ENCODE data around the gene ZFYVE28. TPM values are rescaled to one million over a fixed set of nuclear protein-coding genes. Genes with fewer than 3 reads are reported as not detected.
"Not testable (repeated sequence)": the region's sequence is repeated elsewhere in the genome, so short reads cannot be mapped to it uniquely, and the experiment has no call there.

ZFYVE28 gene
- total and polyA plus RNA-seq, 2 experiments from 2014 or later = 4.6 to 9.6 TPM

DNA sequence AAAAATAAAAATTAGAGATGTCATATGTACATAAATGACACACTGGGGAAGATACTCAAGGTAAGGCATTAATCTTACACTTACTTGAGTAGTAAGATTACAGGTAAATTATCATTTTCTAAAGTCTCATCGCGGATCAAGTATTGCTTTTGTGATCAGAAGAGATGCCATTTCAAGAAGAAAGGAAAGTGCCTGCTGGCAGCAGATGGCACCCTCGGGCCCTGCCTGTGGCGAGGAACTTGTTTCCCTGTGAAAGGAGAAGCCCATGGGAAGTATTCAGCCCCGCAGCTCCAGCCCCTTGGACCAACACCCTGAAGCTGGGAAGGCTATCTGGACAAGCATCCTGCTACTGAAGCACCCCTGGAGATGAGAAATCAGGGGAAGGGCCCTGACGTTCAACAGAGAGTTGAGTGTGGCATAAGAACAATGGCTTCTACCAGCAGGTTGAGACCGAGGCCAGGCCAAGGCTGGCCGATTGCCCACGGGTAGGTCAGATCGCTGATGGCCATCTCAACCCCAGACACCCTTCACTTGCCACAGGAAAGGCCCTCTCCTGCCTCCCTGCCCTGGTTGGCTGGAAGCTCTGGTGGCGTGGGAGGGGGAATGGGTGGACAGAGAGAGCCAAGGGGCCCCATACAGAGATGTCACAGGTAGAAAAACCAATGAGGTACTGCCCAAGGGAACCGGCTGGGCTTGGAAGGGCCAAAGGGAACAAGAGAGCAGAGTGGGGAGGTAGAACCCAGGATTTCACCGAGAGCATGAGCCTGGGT is 137.7 kb downstream of the ZFYVE28 start:
- in situ Hi-C loops (cut with MboI) = no loop called here

DNA sequence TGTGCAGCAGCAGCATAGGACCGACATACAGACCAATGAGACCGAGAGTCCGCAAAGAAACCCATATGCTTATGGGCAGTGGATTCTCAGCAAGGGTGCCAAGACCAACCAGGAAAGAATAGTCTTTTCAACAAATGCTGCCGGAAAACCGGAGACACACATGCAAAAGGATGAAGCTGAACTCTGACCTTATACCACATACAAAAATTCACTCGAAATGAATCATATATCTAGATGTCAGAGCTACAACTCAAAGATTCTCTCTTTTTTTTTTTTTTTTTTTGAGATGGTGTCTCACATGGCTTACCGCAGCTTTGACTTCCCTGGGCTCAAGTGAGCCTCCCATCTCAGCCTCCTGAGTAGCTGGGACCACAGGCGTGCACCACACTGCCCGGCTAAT is 140.5 kb downstream of the ZFYVE28 start:
- Histone ChIP-seq H3K4me1 (ENCODE audit: insufficient read depth) (no peaks in the 10 kb centered on the region), H3K9me3 (ENCODE audit: low read depth) (no peaks in the 10 kb centered on the region), H3K36me3 (ENCODE audit: low read depth) (no peaks in the 10 kb centered on the region), H3K79me2 (ENCODE audit: insufficient read depth) (no peaks in the 10 kb centered on the region), H3K4me3 (no peak overlapping the region), H3K27ac (no peak overlapping the region), H4K20me1 (ENCODE audit: insufficient read depth) (no peaks in the 10 kb centered on the region), H3K9ac (no peak overlapping the region), H3F3A (ENCODE audit: insufficient read depth) (no peaks in the 10 kb centered on the region), H2AFZ (no peak overlapping the region), H3K9me2 (ENCODE audit: insufficient read depth) (no peaks in the 10 kb centered on the region), H3K27me3 (replicated peaks; ENCODE audit: insufficient read depth) (no peaks in the 10 kb centered on the region), H3K4me2 (ENCODE audit: unreplicated experiment) (no peak overlapping the region)
- WGBS, 2 experiments (ENCODE audit: low coverage in 1 of 2, low lambda C conversion rate in 2 of 2, missing lambda C conversion rate in 2 of 2) = 91 to 93% methylated on average over 9 of the region's 9 CpGs
- TF ChIP-seq EZH2phosphoT487 (IDR thresholded peaks at IDR 0.05; ENCODE audit: insufficient read depth, low read depth) = no peak
- no peak for TF ChIP-seq EZH2 (IDR thresholded peaks at IDR 0.05; ENCODE audit: insufficient read depth, poor library complexity, severe bottlenecking)
- in situ Hi-C loops (cut with MboI) = no loop called here
- DNase-seq = no peak

More for the DNA sequence above, 137.7 kb downstream of the ZFYVE28 start:
- H3K4me1 ChIP-seq (ENCODE audit: insufficient read depth) = peaks cover 8% of the 10 kb centered on the region
- H3K36me3 ChIP-seq (ENCODE audit: low read depth) = no peaks in the 10 kb centered on the region
- no peak for DNase-seq
- no peaks in the 10 kb centered on the region for H3K9me2 ChIP-seq (ENCODE audit: insufficient read depth)
- H3F3A ChIP-seq (ENCODE audit: insufficient read depth) = no peaks in the 10 kb centered on the region
- H3K9ac ChIP-seq = no peak overlapping the region
- no peak overlapping the region for H2AFZ ChIP-seq
- 80 to 84% methylated on average over 13 of the region's 13 CpGs for whole genome bisulfite sequencing, 2 experiments (ENCODE audit: low coverage in 1 of 2, low lambda C conversion rate in 2 of 2, missing lambda C conversion rate in 2 of 2)
- H3K9me3 ChIP-seq (ENCODE audit: low read depth) = no peaks in the 10 kb centered on the region
- TF ChIP-seq EZH2 (IDR thresholded peaks at IDR 0.05; ENCODE audit: insufficient read depth, poor library complexity, severe bottlenecking) (no peak), EZH2phosphoT487 (IDR thresholded peaks at IDR 0.05; ENCODE audit: insufficient read depth, low read depth) (no peak)
- no peaks in the 10 kb centered on the region for H3K27me3 ChIP-seq (replicated peaks; ENCODE audit: insufficient read depth)
- H3K4me2 ChIP-seq (ENCODE audit: unreplicated experiment) = no peak overlapping the region
- no peaks in the 10 kb centered on the region for H4K20me1 ChIP-seq (ENCODE audit: insufficient read depth)
- no peak overlapping the region for H3K27ac ChIP-seq
- H3K4me3 ChIP-seq = no peak overlapping the region
- no peaks in the 10 kb centered on the region for H3K79me2 ChIP-seq (ENCODE audit: insufficient read depth)

DNA sequence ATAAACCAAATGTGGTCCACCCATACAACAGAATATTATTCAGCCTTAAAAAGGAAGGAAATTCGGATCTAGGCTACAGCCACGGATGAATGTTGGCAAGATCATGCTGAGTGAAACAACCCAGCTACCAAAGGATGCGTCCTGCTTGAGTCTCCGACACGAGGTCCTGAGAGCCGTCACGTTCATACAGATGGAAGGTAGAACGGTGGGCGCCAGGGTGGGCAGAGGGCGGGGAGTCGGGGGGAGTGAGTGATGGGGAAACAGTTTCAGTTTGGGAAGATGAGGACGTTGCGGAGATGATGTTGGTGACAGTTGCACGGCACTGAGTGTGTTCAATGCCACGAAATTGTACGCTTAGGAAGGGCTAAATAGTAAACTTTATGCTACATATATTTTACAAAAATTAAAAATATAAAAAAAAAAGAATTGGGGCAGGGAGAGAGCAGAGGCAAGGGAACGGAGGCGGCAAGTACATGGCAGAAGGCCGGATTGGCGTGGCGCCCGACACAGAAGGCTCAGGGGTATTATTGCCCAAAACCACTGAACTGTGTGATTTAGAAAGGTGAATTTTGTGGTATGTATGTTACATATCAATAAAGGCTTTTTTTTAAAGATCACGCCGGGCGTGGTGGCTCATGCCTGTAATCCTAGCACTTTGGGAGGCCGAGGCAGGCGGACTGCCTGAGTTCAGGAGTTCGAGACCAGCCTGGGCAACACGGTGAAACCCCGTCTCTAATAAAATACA is 141.7 kb downstream of the ZFYVE28 start:
- WGBS, 2 experiments (ENCODE audit: low coverage in 1 of 2, low lambda C conversion rate in 2 of 2, missing lambda C conversion rate in 2 of 2) = 93% methylated on average over 30 of the region's 30 CpGs
- in situ Hi-C loops (cut with MboI) = no loop called here

DNA sequence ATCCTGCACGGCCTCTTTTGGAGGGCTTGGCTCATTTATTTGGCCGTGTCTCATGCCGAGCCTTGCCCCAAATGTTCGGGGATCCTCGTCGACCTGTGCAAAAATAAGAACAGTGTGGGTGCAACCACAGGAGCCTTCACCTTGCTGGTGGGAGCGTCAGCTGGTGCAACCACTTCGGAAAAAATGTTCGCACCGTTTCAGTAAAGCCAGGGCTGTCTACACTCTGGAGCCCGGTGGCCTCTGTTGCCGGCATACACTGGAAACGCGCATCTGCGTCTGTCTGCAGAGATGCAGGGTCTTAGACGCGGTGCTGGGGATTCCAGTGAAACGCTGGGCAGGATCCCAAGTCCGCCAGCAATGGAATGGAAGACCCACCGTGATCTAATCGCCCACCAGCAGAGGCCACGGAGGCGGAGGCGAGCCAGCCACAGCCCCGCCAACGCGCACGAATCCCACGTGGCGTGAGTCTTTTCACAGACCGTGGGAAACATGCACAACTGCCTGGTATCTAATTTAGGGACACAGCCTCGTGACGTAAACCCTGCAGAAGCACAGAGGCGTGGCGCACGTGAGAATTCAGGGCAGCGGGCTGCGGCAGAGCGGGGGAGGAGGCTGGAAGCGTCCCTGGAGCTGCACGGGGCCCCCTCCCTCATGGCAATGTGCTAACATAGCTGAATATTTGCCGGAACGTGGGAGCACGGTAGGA is 142.7 kb downstream of the ZFYVE28 start:
- H3K4me3 ChIP-seq = no peak overlapping the region
- no peak overlapping the region for H3K27ac ChIP-seq
- in situ Hi-C loops (cut with MboI) = no loop called here
- H3K9ac ChIP-seq = no peak overlapping the region
- H3K36me3 ChIP-seq (ENCODE audit: low read depth) = no peaks in the 10 kb centered on the region
- no peaks in the 10 kb centered on the region for H4K20me1 ChIP-seq (ENCODE audit: insufficient read depth)
- no peaks in the 10 kb centered on the region for H3K4me1 ChIP-seq (ENCODE audit: insufficient read depth)
- no peak for DNase-seq
- no peak for TF ChIP-seq EZH2phosphoT487 (IDR thresholded peaks at IDR 0.05; ENCODE audit: insufficient read depth, low read depth)
- no peak for TF ChIP-seq EZH2 (IDR thresholded peaks at IDR 0.05; ENCODE audit: insufficient read depth, poor library complexity, severe bottlenecking)
- no peaks in the 10 kb centered on the region for H3K9me2 ChIP-seq (ENCODE audit: insufficient read depth)
- no peaks in the 10 kb centered on the region for H3K27me3 ChIP-seq (replicated peaks; ENCODE audit: insufficient read depth)
- H3K9me3 ChIP-seq (ENCODE audit: low read depth) = no peaks in the 10 kb centered on the region
- WGBS, 2 experiments (ENCODE audit: low coverage in 1 of 2, low lambda C conversion rate in 2 of 2, missing lambda C conversion rate in 2 of 2) = 92 to 93% methylated on average over 43 to 44 of the region's 44 CpGs
- H3K79me2 ChIP-seq (ENCODE audit: insufficient read depth) = no peaks in the 10 kb centered on the region
- H3K4me2 ChIP-seq (ENCODE audit: unreplicated experiment) = no peak overlapping the region
- no peak overlapping the region for H2AFZ ChIP-seq
- H3F3A ChIP-seq (ENCODE audit: insufficient read depth) = no peaks in the 10 kb centered on the region

More for the DNA sequence above, 141.7 kb downstream of the ZFYVE28 start:
- H3F3A ChIP-seq (ENCODE audit: insufficient read depth) = no peaks in the 10 kb centered on the region
- H3K4me3 ChIP-seq = no peak overlapping the region
- H3K9me2 ChIP-seq (ENCODE audit: insufficient read depth) = no peaks in the 10 kb centered on the region
- no peaks in the 10 kb centered on the region for H4K20me1 ChIP-seq (ENCODE audit: insufficient read depth)
- no peak overlapping the region for H3K4me2 ChIP-seq (ENCODE audit: unreplicated experiment)
- H3K27me3 ChIP-seq (replicated peaks; ENCODE audit: insufficient read depth) = no peaks in the 10 kb centered on the region
- H3K27ac ChIP-seq = no peak overlapping the region
- TF ChIP-seq EZH2 (IDR thresholded peaks at IDR 0.05; ENCODE audit: insufficient read depth, poor library complexity, severe bottlenecking) (no peak), EZH2phosphoT487 (IDR thresholded peaks at IDR 0.05; ENCODE audit: insufficient read depth, low read depth) (no peak)
- no peaks in the 10 kb centered on the region for H3K9me3 ChIP-seq (ENCODE audit: low read depth)
- no peak for DNase-seq
- H3K9ac ChIP-seq = no peak overlapping the region
- H2AFZ ChIP-seq = no peak overlapping the region
- no peaks in the 10 kb centered on the region for H3K79me2 ChIP-seq (ENCODE audit: insufficient read depth)
- H3K36me3 ChIP-seq (ENCODE audit: low read depth) = no peaks in the 10 kb centered on the region
- H3K4me1 ChIP-seq (ENCODE audit: insufficient read depth) = no peaks in the 10 kb centered on the region

DNA sequence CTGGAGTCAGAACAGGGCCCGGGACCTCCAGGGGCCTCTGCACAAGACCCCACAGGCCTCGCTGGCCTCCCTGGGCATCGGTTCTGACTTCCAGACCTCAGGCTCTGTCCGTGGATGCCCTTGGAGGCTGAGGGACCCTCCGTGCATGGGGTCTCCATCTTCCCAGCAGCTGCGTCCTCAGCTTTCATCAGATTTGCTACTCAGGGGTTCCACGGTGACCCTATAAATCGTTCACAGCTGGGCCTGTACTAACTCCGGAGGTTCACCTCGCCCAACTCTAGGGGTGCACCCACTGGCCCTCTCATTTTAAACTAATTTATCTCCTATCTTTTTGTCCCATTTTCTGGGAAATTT is 143.4 kb downstream of the ZFYVE28 start:
- WGBS, 2 experiments (ENCODE audit: low coverage in 1 of 2, low lambda C conversion rate in 2 of 2, missing lambda C conversion rate in 2 of 2) = 85 to 95% methylated on average over 8 to 10 of the region's 10 CpGs
- H2AFZ ChIP-seq = not testable (repeated sequence)

More for the DNA sequence above, 143.4 kb downstream of the ZFYVE28 start:
- H3K4me3 ChIP-seq; H3K9me2 ChIP-seq (ENCODE audit: insufficient read depth); H3K4me2 ChIP-seq (ENCODE audit: unreplicated experiment); H3K9ac ChIP-seq; H3K27ac ChIP-seq; H3K27me3 ChIP-seq (replicated peaks; ENCODE audit: insufficient read depth); H3K79me2 ChIP-seq (ENCODE audit: insufficient read depth); H3F3A ChIP-seq (ENCODE audit: insufficient read depth); in situ Hi-C loops (cut with MboI); H3K9me3 ChIP-seq (ENCODE audit: low read depth); H4K20me1 ChIP-seq (ENCODE audit: insufficient read depth); DNase-seq; H3K4me1 ChIP-seq (ENCODE audit: insufficient read depth); H3K36me3 ChIP-seq (ENCODE audit: low read depth): not testable (repeated sequence)
